Esophagus muscularis mucosa (tissue), 4 donors: ENCODE data around the gene TMEM130. TPM values are rescaled to one million over a fixed set of nuclear protein-coding genes. Genes with fewer than 3 reads are reported as not detected.
A peak's percentile ranks its signal among the peaks of the same experiment; 100 is the strongest.
"Not testable (repeated sequence)": the region's sequence is repeated elsewhere in the genome, so short reads cannot be mapped to it uniquely, and the experiment has no call there.

ENCODE experiments used
- DNase-seq: peaks from one replicate; pipeline ENCODE4 v3.0.0-alpha.2; 2017; ENCODE audit errors: extremely low spot score
- H3K27ac ChIP-seq, 4 donors: fragments of 200-600 bp; sonication (generic); replicated peaks in 1 of 4; 1 replicate in 3 of 4; 2 replicates in 1 of 4; pipeline ENCODE4 v1.5.1; 2016 to 2019; ENCODE audit warnings: mild to moderate bottlenecking in 1 of 4
- H3K27me3 ChIP-seq, 4 donors: fragments of 200-600 bp; sonication (generic); one replicate each; pipeline versions ENCODE4 v1.5.1 to v1.6.0; 2016 to 2019
- H3K36me3 ChIP-seq, 4 donors: fragments of 200-600 bp; sonication (generic); one replicate each; pipeline ENCODE4 v1.5.1; 2016 to 2019
- H3K4me1 ChIP-seq, 4 donors: fragments of 200-600 bp; sonication (generic); one replicate each; pipeline ENCODE4 v1.5.1; 2016 to 2019
- H3K4me3 ChIP-seq, 4 donors: fragments of 200-600 bp; sonication (generic); 1 replicate in 2 of 4; 2 replicates in 2 of 4; pipeline ENCODE4 v1.5.1; 2016 to 2019; ENCODE audit warnings: mild to moderate bottlenecking in 4 of 4, moderate library complexity in 1 of 4
- H3K9me3 ChIP-seq, 4 donors: fragments of 200-600 bp; sonication (generic); 1 replicate in 3 of 4; 2 replicates in 1 of 4; pipeline ENCODE4 v1.5.1; 2016 to 2019
- EP300 ChIP-seq: sonication (generic); formaldehyde crosslinking; IDR thresholded peaks from one replicate; pipeline ENCODE4 v1.6.1; 2017; ENCODE audit warnings: antibody characterized with exemption
- POLR2A ChIP-seq: fragments of 450-650 bp; IDR thresholded peaks from one replicate; pipeline ENCODE4 v1.6.1; 2017; ENCODE audit warnings: antibody characterized with exemption, moderate library complexity, mild to moderate bottlenecking, low read depth
- POLR2AphosphoS5 ChIP-seq, 2 donors: sonication (generic); formaldehyde crosslinking; IDR thresholded peaks; one replicate each; pipeline ENCODE4 v1.6.1; 2017; ENCODE audit warnings: antibody characterized with exemption in 2 of 2
- WGBS: methylation state at CpG from one replicate; pipeline ENCODE4 v1.1.5; 2018; 5-methylcytosine and 5-hydroxymethylcytosine counted together
- intact Hi-C: fragments of 100-400 bp; cut with DNase I; formaldehyde crosslinking; loops from one replicate; pipeline ENCODE4 v1.15.1; 2023
- total RNA-seq, 4 donors: library from RNA; depleted of rRNA; stranded (reverse); fragments of >200 nt; gene quantifications; one replicate each; pipeline versions ENCODE4 v1.1.0 to v1.2.1, GENCODE V29; 2016
- TF ChIP-seq, protein P1 (sequence below), 3 experiments: fragments of 200-600 bp in 2 of 3; fragments of 450-650 bp in 1 of 3; sonication (generic) in 2 of 3; IDR thresholded peaks; one replicate each; pipeline ENCODE4 v1.5.1; 2017 to 2019; ENCODE audit warnings: antibody characterized with exemption in 3 of 3, mild to moderate bottlenecking in 2 of 3, moderate library complexity in 1 of 3

The TMEM130 gene
- total RNA-seq, 4 donors from 2014 or later = 0.57 to 2.3 (median 0.87) TPM

DNA sequence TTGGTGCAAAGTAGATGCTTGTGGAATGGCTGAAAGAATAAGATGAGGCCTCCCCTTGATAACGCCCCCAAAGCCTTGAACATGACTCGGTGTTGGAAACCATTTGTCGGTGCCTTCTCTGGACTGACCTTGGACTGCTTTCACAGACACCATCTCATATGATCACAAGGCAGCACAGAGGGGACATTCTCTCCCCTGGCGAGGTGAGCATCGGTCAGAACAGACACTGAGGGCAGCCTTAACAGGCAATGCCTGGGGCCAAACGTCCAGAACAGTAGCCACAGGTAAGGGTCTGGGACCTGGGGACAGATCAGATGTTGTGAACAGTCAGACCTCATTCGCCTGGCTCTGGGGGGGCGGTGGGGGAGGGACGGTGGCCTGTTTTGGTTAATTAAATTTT, 5.7 kb upstream of the TMEM130 start:
- TF ChIP-seq POLR2A (no peak), POLR2AphosphoS5 (IDR thresholded peaks at IDR 0.05) (no peak), EP300 (no peak)
- TF ChIP-seq, protein P1, sequence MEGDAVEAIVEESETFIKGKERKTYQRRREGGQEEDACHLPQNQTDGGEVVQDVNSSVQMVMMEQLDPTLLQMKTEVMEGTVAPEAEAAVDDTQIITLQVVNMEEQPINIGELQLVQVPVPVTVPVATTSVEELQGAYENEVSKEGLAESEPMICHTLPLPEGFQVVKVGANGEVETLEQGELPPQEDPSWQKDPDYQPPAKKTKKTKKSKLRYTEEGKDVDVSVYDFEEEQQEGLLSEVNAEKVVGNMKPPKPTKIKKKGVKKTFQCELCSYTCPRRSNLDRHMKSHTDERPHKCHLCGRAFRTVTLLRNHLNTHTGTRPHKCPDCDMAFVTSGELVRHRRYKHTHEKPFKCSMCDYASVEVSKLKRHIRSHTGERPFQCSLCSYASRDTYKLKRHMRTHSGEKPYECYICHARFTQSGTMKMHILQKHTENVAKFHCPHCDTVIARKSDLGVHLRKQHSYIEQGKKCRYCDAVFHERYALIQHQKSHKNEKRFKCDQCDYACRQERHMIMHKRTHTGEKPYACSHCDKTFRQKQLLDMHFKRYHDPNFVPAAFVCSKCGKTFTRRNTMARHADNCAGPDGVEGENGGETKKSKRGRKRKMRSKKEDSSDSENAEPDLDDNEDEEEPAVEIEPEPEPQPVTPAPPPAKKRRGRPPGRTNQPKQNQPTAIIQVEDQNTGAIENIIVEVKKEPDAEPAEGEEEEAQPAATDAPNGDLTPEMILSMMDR (IDR thresholded peaks at IDR 0.05) = no peak
- Histone ChIP-seq H3K4me3 (no peak overlapping the region), H3K27ac (no peak overlapping the region), H3K4me1 (peaks cover 21 to 30% (median 24%) of the 10 kb centered on the region in 4 donors), H3K36me3 (no peaks in the 10 kb centered on the region), H3K9me3 (no peaks in the 10 kb centered on the region), H3K27me3 (peaks cover 0 to 31% (median 4%) of the 10 kb centered on the region in 4 donors)
- intact Hi-C loops = no loop called here
- DNase-seq = no peak
- 90% methylated on average over 5 of the region's 9 CpGs for WGBS

DNA sequence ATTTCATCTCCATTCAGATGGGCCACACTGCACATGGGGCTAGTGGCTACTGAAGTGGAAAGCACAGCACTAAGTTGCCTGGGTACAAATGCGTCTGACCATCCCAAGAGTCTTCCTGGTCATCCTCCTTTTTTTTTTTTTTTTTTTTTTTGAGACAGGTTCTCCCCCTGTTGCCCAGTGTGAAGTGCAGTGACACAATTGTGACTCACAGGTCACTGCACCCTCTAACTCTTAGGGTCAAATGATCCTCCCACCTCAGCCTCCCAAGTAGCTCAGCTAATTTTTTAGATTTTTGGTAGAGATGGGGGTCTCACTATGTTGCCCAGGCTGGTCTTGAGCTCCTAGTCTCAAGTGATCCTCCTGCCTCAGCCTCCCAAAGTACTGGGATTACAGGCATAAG, 5.1 kb upstream of the TMEM130 start:
- peaks cover 20 to 30% (median 24%) of the 10 kb centered on the region in 4 donors for H3K4me1 ChIP-seq
- H3K4me3 ChIP-seq = no peak overlapping the region
- no peaks in the 10 kb centered on the region for H3K9me3 ChIP-seq
- DNase-seq = no peak
- intact Hi-C loops = no loop called here
- no peak overlapping the region for H3K27ac ChIP-seq
- peaks cover 0 to 37% (median 4%) of the 10 kb centered on the region in 4 donors for H3K27me3 ChIP-seq
- 82% methylated on average over 1 of the region's 1 CpG for WGBS
- no peak for TF ChIP-seq EP300
- TF ChIP-seq POLR2AphosphoS5 (IDR thresholded peaks at IDR 0.05) = no peak
- no peaks in the 10 kb centered on the region for H3K36me3 ChIP-seq

DNA sequence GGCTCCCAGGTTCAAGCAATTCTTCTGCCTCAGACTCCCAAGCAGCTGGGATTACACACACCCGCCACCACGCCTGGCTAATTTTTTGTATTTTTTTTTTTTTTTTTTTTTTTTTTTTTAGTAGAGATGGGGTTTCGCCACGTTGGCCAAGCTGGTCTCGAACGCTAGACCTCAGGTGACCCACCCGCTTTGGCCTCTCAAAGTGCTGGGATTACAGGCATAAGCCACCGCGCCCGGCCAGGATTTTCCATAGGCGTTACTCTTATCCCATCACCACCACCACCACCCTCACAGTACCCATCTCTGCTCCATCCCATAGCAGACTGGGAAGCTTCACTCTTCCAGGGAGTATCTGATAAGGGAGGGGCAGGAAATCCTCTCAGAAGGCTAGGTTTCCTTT, 3.8 kb upstream of the TMEM130 start:
- H3K36me3 ChIP-seq, H3K27ac ChIP-seq, intact Hi-C loops, H3K9me3 ChIP-seq, H3K4me3 ChIP-seq, DNase-seq: not testable (repeated sequence)
- 82% methylated on average over 11 of the region's 11 CpGs for WGBS
- Histone ChIP-seq H3K4me1 (peaks cover 20 to 30% (median 25%) of the 10 kb centered on the region in 4 donors), H3K27me3 (peaks cover 0 to 50% (median 7%) of the 10 kb centered on the region in 4 donors)

DNA sequence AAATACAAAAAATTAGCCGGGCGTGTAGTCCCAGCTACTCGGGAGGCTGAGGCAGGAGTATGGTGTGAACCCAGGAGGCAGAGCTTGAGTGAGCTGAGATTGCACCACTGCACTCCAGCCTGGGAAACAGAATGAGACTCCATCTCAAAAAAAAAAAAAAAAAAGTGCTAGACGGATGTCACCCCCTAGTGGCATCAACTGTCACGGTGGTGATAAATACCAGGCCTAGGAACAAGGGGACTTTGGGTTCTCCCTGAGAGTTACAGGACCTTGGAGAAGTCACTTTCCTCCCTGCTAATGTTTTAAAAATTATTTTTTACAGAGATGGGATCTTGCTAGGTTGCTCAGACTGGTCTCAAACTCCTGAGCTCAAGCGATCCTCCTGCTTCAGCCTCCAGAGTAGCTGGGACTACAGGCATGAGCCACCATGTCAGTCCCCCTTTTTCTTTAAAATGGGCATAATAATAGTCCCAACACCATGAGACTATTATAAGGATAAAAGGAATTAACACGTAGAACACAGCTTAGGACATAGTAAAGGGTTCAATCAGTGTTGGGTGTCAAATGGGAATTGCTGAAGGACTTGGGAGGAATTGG, 2.6 kb upstream of the TMEM130 start:
- H3K4me3 ChIP-seq = no peak overlapping the region
- no peaks in the 10 kb centered on the region for H3K9me3 ChIP-seq
- TF ChIP-seq EP300 (no peak), POLR2AphosphoS5 (IDR thresholded peaks at IDR 0.05) (no peak), POLR2A (no peak)
- TF ChIP-seq, protein P1 (IDR thresholded peaks at IDR 0.05) = no peak
- DNase-seq = no peak
- peaks cover 0 to 62% (median 7%) of the 10 kb centered on the region in 4 donors for H3K27me3 ChIP-seq
- H3K27ac ChIP-seq = no peak overlapping the region
- intact Hi-C loops = no loop called here
- no peaks in the 10 kb centered on the region for H3K36me3 ChIP-seq
- WGBS = 76% methylated on average over 7 of the region's 7 CpGs
- peaks cover 13 to 22% (median 19%) of the 10 kb centered on the region in 4 donors for H3K4me1 ChIP-seq

DNA sequence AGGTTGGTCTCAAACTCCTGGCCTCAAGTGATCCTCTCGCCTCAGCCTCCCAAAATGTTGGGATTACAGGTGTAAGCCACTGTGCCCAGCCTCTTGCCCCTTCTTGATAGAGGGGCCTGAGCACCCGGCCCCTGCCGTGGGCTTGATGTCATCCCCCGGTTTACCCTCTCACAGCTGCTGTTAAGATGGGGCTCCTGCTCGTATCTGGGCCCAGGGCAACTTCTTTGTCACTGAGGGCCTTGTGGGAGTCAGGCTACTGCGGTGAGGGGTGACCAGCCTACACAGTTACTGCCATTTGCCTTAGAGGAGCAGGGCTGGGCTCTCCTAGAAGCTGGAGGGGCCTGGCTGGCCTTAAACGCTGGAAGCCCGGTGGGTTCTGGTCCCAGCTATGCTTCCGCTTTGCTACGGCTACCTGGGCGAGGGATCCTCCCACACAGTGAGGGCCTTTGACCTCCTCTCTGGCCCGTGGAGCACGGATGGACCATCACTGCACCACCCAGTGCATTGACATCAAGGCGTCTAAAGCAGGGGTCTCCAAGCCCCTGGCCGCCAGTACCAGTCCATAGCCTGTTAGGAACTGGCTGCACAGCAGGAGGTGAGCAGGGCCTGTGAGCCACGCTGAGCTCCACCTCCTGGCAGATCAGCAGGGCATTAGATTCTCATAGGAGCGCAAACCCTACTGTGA, 1.1 kb upstream of the TMEM130 start:
- peak overlapping the region in 2 of 4 donors; percentile 51 to 57 for H3K4me3 ChIP-seq
- intact Hi-C loops = no loop called here
- peaks cover 0 to 67% (median 7%) of the 10 kb centered on the region in 4 donors for H3K27me3 ChIP-seq

More for the DNA sequence above, 1.1 kb upstream of the TMEM130 start:
- Histone ChIP-seq H3K9me3 (no peaks in the 10 kb centered on the region), H3K27ac (no peak overlapping the region), H3K4me1 (peaks cover 13 to 26% (median 20%) of the 10 kb centered on the region in 4 donors), H3K36me3 (no peaks in the 10 kb centered on the region)
- no peak for TF ChIP-seq POLR2A
- no peak for TF ChIP-seq POLR2AphosphoS5 (IDR thresholded peaks at IDR 0.05)
- no peak for TF ChIP-seq EP300
- TF ChIP-seq, protein P1 (IDR thresholded peaks at IDR 0.05) = no peak
- WGBS = 77% methylated on average over 13 of the region's 17 CpGs
- no peak for DNase-seq
